HUES48 (cell line): Measurements from ENCODE around the gene PIAS4.

Experiments
- H3K27ac ChIP-seq: one replicate; pipeline ENCODE4 v1.7.0; 2013; ENCODE audit warnings: low read depth, low read length, inconsistent platforms
- H3K27me3 ChIP-seq: 2 replicates; pipeline ENCODE4 v1.6.1; 2013; ENCODE audit warnings: mild to moderate bottlenecking, low read length; ENCODE audit not compliant: control insufficient read depth, insufficient read depth
- H3K36me3 ChIP-seq: 2 replicates; pipeline ENCODE4 v1.6.1; 2013; ENCODE audit warnings: low read length; ENCODE audit not compliant: control insufficient read depth, insufficient read depth
- H3K4me1 ChIP-seq: 2 replicates; pipeline ENCODE4 v1.6.1; 2013; ENCODE audit warnings: mild to moderate bottlenecking, low read length; ENCODE audit not compliant: control insufficient read depth, insufficient read depth
- H3K4me3 ChIP-seq: 2 replicates; pipeline ENCODE4 v1.5.1; 2013; ENCODE audit warnings: mild to moderate bottlenecking, low read depth, low read length
- H3K9ac ChIP-seq: 2 replicates; pipeline ENCODE4 v1.6.1; 2013; ENCODE audit warnings: mild to moderate bottlenecking, low read depth, low read length, moderate library complexity
- H3K9me3 ChIP-seq: 2 replicates; pipeline ENCODE4 v1.6.1; 2013; ENCODE audit warnings: low read length; ENCODE audit not compliant: control insufficient read depth, insufficient read depth

PIAS4 gene

DNA sequence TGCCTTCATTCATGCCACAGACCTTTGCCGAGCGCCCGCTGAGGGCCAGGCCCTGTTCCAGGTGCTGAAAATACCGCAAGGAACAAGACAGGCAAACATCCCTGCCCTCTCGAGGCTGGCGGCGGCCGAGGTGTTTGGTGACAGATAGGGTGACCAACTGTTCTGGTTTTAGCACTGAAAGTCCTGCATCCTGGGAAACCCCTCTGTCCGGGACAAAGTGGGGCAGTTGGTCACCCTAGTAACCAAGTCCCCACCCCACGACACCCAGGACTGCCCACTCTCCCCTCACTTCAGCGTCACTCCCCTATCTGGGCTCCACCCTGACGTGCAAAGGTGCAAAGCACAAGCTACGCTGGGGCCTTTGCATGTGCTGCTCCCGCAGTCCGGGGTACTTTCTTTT is 41.9 kb downstream of the PIAS4 start:
- no peaks in the 10 kb centered on the region for H3K4me1 ChIP-seq
- H3K9ac ChIP-seq, result no peak overlapping the region
- no peak overlapping the region for H3K27ac ChIP-seq
- peaks cover 50% of the 10 kb centered on the region for H3K36me3 ChIP-seq
- no peaks in the 10 kb centered on the region for H3K27me3 ChIP-seq
- H3K9me3 ChIP-seq, result no peaks in the 10 kb centered on the region
- no peak overlapping the region for H3K4me3 ChIP-seq

DNA sequence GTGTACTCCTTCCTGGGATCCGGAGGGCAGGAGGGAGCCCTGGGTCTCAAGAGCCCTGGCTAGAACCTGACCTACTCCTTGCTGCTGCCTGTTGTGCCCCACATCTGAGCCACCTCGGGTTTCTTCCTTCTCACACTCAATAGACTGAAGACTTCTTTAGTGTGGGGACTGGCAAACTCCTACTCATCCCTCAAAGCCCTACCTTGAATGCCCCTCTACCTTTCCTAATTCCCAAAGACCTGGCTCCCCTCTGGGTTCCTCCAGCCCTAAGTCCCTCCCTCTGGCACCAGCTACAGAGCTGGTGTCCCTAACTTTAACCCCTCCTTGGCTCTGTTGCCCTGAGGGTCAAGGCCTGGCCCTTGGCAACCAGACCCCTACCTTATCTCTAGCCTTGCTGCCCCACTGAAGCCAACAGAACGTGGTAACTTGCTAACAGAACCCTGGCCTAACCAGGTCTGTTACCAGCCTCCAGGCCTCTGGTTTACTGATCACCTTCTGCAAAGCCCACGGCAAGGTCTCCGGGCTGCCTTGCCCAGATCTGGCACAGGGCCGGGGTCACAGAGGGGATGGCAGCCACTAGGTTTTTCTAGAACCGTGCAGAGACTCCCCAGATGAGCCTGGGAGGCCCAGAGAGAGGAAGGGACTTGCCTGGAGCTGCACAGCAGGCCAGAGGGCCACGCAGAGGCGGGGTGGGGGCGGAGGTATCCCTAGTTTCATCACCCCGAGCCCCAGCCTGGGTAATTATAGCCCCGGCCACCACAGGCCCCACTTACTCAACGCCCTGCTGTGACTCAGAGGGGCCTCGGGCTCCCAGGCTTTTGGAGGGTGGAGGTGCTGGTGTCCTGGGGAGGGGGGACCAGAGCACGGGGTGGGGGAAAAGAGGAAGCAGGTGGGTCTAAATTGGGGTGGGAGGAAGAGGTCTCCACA is 43.9 kb downstream of the PIAS4 start:
- Histone ChIP-seq H3K36me3 (peaks cover 51% of the 10 kb centered on the region), H3K4me3 (no peak overlapping the region), H3K9me3 (no peaks in the 10 kb centered on the region), H3K4me1 (no peaks in the 10 kb centered on the region), H3K27me3 (no peaks in the 10 kb centered on the region), H3K9ac (no peak overlapping the region), H3K27ac (no peak overlapping the region)

DNA sequence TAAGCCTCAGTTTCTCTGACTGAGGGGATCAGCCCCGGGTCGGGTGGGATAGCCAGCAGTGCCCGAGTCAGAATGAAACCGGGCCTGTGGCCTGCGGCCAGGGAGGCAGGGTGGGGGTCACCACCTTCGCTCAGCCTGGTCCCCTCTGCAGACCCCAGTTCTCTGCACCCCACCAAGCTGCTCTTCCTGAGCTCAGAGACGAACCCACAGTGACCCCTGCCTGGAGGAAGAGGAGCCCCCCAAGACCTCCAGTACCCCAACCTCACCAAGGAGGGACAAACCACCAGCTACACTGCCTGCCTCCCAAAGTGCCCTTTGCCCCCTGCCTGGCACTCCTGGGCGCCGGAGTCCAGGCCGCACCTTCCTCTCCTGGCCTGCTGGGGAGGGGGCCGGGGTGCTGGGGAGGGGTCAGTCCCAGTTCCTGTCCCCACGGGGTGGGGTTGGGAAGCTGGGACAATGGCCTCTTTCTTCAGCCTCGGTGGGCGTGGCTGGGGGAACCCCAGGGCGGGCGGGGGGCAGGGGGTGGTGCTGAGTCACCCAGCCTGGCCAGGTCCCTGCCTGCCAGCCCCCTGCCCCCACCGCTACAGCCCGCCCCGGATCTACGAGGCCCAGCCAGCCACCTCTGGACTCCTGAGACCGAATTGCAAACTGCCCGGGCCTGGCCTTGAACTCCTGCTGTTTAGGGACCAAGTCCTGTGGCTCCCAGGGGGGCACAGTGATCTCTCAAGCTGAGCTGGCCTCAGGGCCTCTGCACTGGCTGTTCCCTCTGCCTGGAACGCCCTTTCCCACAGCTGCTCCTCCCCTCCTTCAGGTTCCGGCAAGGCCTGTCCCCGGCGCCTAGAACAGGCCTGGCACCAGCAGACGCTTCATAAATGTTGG is 44.8 kb downstream of the PIAS4 start:
- Histone ChIP-seq H3K4me1 (no peaks in the 10 kb centered on the region), H3K9ac (no peak overlapping the region), H3K27me3 (no peaks in the 10 kb centered on the region), H3K27ac (no peak overlapping the region), H3K36me3 (peaks cover 50% of the 10 kb centered on the region), H3K9me3 (no peaks in the 10 kb centered on the region), H3K4me3 (no peak overlapping the region)

DNA sequence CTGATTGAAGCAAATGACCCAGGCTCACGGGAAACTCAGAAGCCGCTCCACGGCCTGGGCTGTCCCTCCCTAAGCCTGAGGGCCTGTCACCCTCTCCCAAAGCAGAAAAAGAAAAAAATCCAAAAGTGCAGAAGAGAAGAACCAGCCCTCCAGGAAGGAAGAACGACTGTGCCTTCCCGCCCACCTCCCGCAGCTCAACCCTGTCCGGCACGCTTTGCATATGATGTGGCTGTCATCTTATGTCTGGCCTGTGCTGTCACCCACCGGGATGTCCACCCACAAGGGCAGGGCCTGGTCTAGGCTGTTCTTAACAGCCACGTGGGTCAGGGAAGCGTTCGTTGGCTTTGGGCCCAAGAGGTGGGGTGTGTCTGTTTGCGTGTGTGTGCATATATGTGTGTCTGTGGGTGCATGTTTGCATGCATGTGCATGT is 45.5 kb downstream of the PIAS4 start:
- Histone ChIP-seq H3K4me3 (no peak overlapping the region), H3K9me3 (no peaks in the 10 kb centered on the region), H3K27me3 (no peaks in the 10 kb centered on the region), H3K9ac (no peak overlapping the region), H3K27ac (no peak overlapping the region), H3K4me1 (no peaks in the 10 kb centered on the region), H3K36me3 (peaks cover 48% of the 10 kb centered on the region)

DNA sequence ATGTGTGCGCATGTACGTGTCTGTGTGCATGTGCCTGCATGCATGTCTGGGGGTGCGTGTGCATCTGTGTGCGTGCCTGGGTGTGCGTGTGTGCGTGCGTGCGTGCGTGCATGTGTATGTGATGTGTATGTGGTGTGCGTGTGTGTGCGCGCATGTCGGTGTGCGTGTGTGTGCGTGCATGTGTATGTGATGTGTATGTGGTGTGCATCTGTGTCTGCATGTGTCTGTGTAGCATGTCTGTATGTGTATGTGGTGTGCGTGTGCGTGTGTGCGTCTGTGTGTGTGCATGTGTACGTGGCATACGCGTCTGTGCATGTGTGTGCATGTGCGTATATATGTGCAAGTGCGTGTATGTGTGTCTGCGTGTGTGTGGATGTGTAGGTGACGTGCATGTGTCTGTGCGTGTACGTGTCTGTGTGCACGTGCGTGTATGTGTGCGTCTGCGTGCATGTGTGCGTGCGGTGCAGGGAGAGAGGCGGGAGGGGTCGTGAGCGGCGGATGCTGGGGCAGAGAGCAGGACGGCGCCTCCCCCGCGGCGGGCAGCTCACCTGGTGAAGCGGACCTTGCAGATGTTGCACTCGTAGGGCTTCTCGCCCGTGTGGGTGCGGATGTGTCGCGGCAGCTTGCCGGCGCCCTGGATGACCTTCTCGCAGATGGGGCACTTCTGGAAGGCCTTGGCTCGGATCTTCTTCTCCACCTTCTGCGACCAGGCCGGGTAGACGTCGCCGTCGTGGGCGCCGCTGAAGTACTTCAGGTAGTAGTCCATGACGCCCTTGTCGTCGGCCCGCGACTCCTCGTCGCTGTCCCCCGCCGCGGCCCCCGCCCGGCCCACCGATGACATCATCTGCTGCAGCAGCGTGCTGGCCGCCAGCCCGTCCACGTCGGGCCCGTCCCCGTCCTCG is 46.1 kb downstream of the PIAS4 start:
- Histone ChIP-seq H3K27me3 (no peaks in the 10 kb centered on the region), H3K9me3 (no peaks in the 10 kb centered on the region), H3K9ac (no peak overlapping the region), H3K4me1 (no peaks in the 10 kb centered on the region), H3K36me3 (peaks cover 43% of the 10 kb centered on the region), H3K27ac (no peak overlapping the region), H3K4me3 (no peak overlapping the region)

DNA sequence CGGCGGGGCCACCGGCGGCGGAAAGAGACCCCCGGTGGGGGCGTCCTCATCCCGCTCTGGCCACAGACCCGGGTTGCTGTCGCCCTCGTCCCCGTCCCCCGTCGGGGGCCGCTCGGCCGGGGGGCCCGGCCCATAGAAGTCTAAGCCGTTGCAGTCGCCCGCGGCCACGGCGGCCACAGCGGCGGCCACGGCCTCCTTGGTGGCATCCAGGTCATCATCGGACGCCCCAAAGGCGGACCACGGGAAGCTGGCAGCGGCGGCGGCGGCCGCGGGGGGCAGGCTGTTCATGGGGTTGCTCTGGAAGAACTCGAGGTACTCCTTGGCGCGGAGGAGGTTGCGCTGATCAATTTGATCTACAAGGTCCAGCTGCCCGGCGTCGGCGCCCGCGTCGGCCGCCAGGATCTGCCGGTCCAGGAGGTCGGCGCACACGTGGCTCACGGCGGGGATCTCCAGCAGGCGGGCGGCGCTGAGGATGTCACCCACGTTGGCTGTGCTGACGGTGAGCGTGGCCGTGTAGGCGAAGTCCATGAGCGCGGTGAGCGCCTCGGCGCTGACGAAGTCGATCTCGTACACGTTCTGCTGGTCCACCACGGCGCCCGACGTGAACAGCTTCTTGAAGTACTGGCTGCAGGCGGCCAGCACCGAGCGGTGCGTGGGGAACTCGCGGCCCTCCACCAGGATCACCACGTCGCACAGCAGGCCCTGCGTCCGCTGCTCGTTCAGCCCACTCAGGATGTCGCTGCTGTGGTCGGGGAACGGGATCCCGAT is 47.1 kb downstream of the PIAS4 start:
- Histone ChIP-seq H3K4me3 (no peak overlapping the region), H3K4me1 (0 out of 2 replicates have a peak, but pooled peaks cover 4% of the 10 kb centered on the region), H3K9ac (no peak overlapping the region), H3K27ac (no peak overlapping the region), H3K36me3 (peaks cover 38% of the 10 kb centered on the region), H3K27me3 (no peaks in the 10 kb centered on the region), H3K9me3 (no peaks in the 10 kb centered on the region)

DNA sequence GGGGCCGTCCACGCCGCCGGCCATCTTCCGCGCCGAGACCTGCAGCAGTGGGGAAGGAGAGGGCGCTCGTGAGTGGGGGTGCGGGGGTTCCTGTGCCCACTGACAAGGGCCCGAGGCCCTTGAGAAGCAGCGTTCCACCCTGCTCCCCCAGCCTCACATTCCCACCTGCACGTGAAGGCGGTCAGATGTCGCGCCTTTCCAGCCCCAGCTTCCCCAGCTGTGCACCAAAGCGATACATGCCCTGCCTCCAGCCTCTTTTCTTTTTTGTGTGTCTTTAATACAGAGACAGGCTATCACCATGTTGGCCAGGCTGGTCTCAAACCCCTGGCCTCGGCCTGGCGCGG is 47.6 kb downstream of the PIAS4 start:
- no peaks in the 10 kb centered on the region for H3K9me3 ChIP-seq
- H3K9ac ChIP-seq, result no peak overlapping the region
- no peak overlapping the region for H3K4me3 ChIP-seq
- H3K27me3 ChIP-seq, result no peaks in the 10 kb centered on the region
- H3K4me1 ChIP-seq, result peaks cover 4% of the 10 kb centered on the region; the same call in 1 of the 2 replicates
- peaks cover 36% of the 10 kb centered on the region for H3K36me3 ChIP-seq
- H3K27ac ChIP-seq, result no peak overlapping the region

DNA sequence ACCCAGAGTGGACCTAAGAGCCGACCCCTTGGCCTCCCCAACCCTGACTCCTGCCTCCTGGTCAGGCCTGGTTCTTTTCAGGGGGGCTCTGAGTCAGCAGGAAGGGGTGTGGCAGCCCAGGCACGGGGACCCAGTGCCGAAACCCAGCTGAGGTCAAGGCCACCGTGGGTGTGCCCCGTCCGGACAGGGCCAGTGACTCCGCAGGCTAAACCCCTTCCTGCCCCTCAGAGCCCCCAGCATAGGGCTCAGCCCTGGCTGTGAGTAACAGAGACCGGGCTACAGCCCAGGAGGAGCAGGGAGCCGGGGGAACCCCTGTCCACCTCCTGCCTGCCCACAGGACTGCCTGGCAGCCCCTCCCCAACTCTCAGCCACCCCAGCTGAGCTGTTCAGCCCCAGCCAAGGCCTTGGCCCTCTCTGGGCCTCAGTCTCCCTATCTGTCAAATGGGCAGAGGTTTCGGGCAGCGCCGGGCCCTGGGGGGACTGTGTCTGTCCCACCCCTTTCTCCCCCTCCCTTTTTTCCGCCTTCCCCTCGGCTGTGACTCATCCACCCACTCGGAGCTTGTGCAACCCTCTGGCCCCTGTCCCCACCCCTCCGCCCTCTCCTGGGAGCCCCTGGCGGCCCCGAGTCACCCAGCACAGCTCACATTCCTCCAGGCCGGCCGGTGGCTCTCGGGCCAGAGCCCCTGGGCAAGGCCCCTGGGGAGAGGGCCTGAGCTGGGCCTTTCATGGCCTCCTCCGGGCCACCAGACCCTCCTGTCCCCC is 50.6 kb downstream of the PIAS4 start:
- Histone ChIP-seq H3K27me3 (no peaks in the 10 kb centered on the region), H3K27ac (peak overlapping the region; percentile 67), H3K36me3 (peaks cover 24% of the 10 kb centered on the region), H3K9me3 (no peaks in the 10 kb centered on the region), H3K4me1 (peaks cover 17% of the 10 kb centered on the region; the same call in 1 of the 2 replicates), H3K9ac (no peak overlapping the region), H3K4me3 (no peak overlapping the region)

DNA sequence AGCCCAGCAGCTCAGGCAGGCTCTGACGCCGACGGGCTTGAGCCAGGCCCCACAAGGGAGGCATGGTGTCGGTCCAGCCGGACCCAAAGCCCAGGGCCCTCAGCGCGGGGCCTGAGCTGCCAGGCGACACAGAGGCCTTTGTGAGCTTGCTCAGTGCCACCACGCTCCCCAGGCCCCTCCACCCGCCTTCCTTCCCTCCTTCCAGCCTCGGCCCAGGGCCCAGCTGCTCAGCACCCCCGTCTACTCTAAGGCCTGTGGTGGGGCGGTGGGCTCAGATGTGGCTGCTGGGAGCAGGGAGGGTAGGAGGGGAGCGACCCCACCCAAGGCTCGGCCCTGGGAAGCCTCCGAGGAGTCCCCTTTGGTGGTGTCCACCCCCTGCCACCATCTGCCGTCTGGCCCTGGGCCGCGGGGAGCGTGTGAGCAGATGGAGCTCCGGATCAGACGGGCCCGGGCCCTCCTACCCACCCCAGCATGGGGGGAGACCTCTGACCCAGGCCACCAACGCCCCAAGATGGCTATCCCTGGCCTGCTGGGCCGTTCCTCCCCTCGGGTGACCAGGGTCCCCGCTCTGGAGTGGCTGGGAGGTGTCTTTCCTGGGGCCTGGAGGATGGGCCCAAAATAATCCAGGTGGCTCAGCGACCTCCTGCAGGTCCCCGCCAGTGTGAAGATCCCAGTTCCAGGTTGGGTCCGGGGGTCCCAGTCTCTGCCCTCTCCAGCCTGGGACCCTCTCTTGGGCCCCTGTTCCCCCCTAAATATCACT is 51.3 kb downstream of the PIAS4 start:
- Histone ChIP-seq H3K27ac (peak overlapping the region; percentile 67), H3K9me3 (no peaks in the 10 kb centered on the region), H3K36me3 (peaks cover 16% of the 10 kb centered on the region), H3K27me3 (no peaks in the 10 kb centered on the region), H3K4me3 (no peak overlapping the region), H3K4me1 (peaks cover 22% of the 10 kb centered on the region), H3K9ac (no peak overlapping the region)
